ENCODE results near the gene LIN52.

GRCh38 chr14:74105381-74105780 is 20.6 kb downstream of the LIN52 start:
- TF ChIP-seq, protein P1, sequence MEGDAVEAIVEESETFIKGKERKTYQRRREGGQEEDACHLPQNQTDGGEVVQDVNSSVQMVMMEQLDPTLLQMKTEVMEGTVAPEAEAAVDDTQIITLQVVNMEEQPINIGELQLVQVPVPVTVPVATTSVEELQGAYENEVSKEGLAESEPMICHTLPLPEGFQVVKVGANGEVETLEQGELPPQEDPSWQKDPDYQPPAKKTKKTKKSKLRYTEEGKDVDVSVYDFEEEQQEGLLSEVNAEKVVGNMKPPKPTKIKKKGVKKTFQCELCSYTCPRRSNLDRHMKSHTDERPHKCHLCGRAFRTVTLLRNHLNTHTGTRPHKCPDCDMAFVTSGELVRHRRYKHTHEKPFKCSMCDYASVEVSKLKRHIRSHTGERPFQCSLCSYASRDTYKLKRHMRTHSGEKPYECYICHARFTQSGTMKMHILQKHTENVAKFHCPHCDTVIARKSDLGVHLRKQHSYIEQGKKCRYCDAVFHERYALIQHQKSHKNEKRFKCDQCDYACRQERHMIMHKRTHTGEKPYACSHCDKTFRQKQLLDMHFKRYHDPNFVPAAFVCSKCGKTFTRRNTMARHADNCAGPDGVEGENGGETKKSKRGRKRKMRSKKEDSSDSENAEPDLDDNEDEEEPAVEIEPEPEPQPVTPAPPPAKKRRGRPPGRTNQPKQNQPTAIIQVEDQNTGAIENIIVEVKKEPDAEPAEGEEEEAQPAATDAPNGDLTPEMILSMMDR (IDR thresholded peaks at IDR 0.05; ENCODE audit: control extremely low read depth in 1 of 3, insufficient read depth in 1 of 3, low read depth in 1 of 3, low read length in 3 of 3), result no peak
- no peak for TF ChIP-seq SP4 (IDR thresholded peaks at IDR 0.05; ENCODE audit: low read length)
- TF ChIP-seq TAF1 (IDR thresholded peaks at IDR 0.05; ENCODE audit: low read depth, low read length), result no peak
- no peak for TF ChIP-seq POLR2AphosphoS5 (IDR thresholded peaks at IDR 0.05; ENCODE audit: low read depth, low read length)
- TF ChIP-seq, protein P2, sequence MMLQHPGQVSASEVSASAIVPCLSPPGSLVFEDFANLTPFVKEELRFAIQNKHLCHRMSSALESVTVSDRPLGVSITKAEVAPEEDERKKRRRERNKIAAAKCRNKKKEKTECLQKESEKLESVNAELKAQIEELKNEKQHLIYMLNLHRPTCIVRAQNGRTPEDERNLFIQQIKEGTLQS (IDR thresholded peaks at IDR 0.05; ENCODE audit: insufficient read depth, low read depth, low read length), result no peak
- no peak for TF ChIP-seq GABPA (IDR thresholded peaks at IDR 0.05; ENCODE audit: borderline replicate concordance, insufficient read depth, low read length)
- no peak for TF ChIP-seq POLR2A (IDR thresholded peaks at IDR 0.05; ENCODE audit: control extremely low read depth in 1 of 2, low read depth in 2 of 2, low read length in 2 of 2)
- TF ChIP-seq JUN (IDR thresholded peaks at IDR 0.05; ENCODE audit: low read depth, low read length), result no peak
- TF ChIP-seq BCL11A (IDR thresholded peaks at IDR 0.05; ENCODE audit: low read depth in 2 of 2, low read length in 2 of 2), result no peak
- TF ChIP-seq SP1 (IDR thresholded peaks at IDR 0.05; ENCODE audit: low read depth, low read length), result no peak
- TF ChIP-seq EP300 (IDR thresholded peaks at IDR 0.05; ENCODE audit: borderline replicate concordance in 1 of 2, low read depth in 2 of 2, low read length in 2 of 2), result no peak

Data from H1 (cell line).